Naive thymus-derived CD4-positive, alpha-beta T cell (primary cell): Measurements from ENCODE around the gene INO80B. TPM values are rescaled to one million over a fixed set of nuclear protein-coding genes. Genes with fewer than 3 reads are reported as not detected.
"Not testable (repeated sequence)": the region's sequence is repeated elsewhere in the genome, so short reads cannot be mapped to it uniquely, and the experiment has no call there.

Source experiments
- ATAC-seq: fragments of 150-1000 bp; cut with Tn5 transposase; 2 replicates; pipeline ENCODE4 v1.10.0; 2021; ENCODE audit warnings: mild to moderate bottlenecking, moderate library complexity
- CTCF ChIA-PET: fragments of 350-600 bp; sonication (Branson Sonifier 250); formaldehyde crosslinking; loops from one replicate; lab custom pipeline; 2021; ENCODE audit warnings: antibody characterized with exemption; lab: Charles Lee
- POLR2A ChIA-PET: fragments of 350-600 bp; sonication (Branson Sonifier 250); formaldehyde crosslinking; loops from one replicate; lab custom pipeline; 2021; ENCODE audit warnings: antibody characterized with exemption, inconsistent platforms; lab: Charles Lee
- DNase-seq, 9 donors: peaks; one replicate each; pipeline versions ENCODE4 v3.0.0 to v3.0.0-alpha.2; 2020 to 2022; ENCODE audit warnings: mixed read lengths in 1 of 9
- H3K27ac ChIP-seq: one replicate; pipeline ENCODE4 v1.7.0; 2013; ENCODE audit warnings: mild to moderate bottlenecking, low read depth, low read length, moderate library complexity
- H3K27me3 ChIP-seq, 2 donors: one replicate each; pipeline ENCODE4 v1.7.0; 2013; ENCODE audit warnings: low read length in 2 of 2, mild to moderate bottlenecking in 2 of 2, moderate library complexity in 2 of 2; ENCODE audit not compliant: control insufficient read depth in 2 of 2, insufficient read depth in 2 of 2
- H3K36me3 ChIP-seq, 3 experiments: 1 replicate in 2 of 3; 2 replicates in 1 of 3; pipeline ENCODE4 v1.7.0; 2013; ENCODE audit warnings: low read length in 3 of 3, mild to moderate bottlenecking in 3 of 3, moderate library complexity in 1 of 3; ENCODE audit not compliant: insufficient read depth in 3 of 3, control insufficient read depth in 2 of 3
- H3K4me1 ChIP-seq, 2 donors: one replicate each; pipeline ENCODE4 v1.7.0; 2013; ENCODE audit warnings: low read length in 2 of 2, mild to moderate bottlenecking in 2 of 2, moderate library complexity in 1 of 2; ENCODE audit not compliant: control insufficient read depth in 2 of 2, insufficient read depth in 2 of 2
- H3K4me3 ChIP-seq: 2 replicates; pipeline ENCODE4 v1.7.0; 2013; ENCODE audit warnings: mild to moderate bottlenecking, low read length
- H3K9me3 ChIP-seq, 3 experiments: 1 replicate in 2 of 3; 2 replicates in 1 of 3; pipeline ENCODE4 v1.7.0; 2013; ENCODE audit warnings: low read length in 3 of 3; ENCODE audit not compliant: control insufficient read depth in 2 of 3
- H3K27ac Mint-ChIP-seq, 9 donors: one replicate each; pipeline ENCODE4 v1.8.0; 2020 to 2022; ENCODE audit warnings: mixed read lengths in 9 of 9, mild to moderate bottlenecking in 8 of 9, moderate library complexity in 5 of 9, inconsistent platforms in 2 of 9
- H3K27me3 Mint-ChIP-seq, 5 donors: one replicate each; pipeline ENCODE4 v1.8.0; 2021 to 2022; ENCODE audit warnings: mixed read lengths in 5 of 5, mild to moderate bottlenecking in 1 of 5
- H3K36me3 Mint-ChIP-seq, 5 donors: one replicate each; pipeline ENCODE4 v1.8.0; 2020 to 2022; ENCODE audit warnings: mixed read lengths in 5 of 5, mild to moderate bottlenecking in 3 of 5, inconsistent platforms in 1 of 5
- H3K4me1 Mint-ChIP-seq, 7 donors: one replicate each; pipeline ENCODE4 v1.8.0; 2020 to 2022; ENCODE audit warnings: mixed read lengths in 7 of 7, mild to moderate bottlenecking in 3 of 7, inconsistent platforms in 1 of 7
- H3K4me3 Mint-ChIP-seq, 10 donors: one replicate each; pipeline ENCODE4 v1.8.0; 2020 to 2022; ENCODE audit warnings: mild to moderate bottlenecking in 10 of 10, mixed read lengths in 10 of 10, moderate library complexity in 6 of 10, inconsistent platforms in 2 of 10
- H3K9me3 Mint-ChIP-seq, 11 donors: one replicate each; pipeline ENCODE4 v1.8.0; 2020 to 2022; ENCODE audit warnings: mixed read lengths in 11 of 11, mild to moderate bottlenecking in 4 of 11, inconsistent platforms in 1 of 11, moderate library complexity in 1 of 11
- intact Hi-C, 2 donors: fragments of 100-400 bp; cut with micrococcal nuclease; formaldehyde crosslinking; loops; one replicate each; pipeline ENCODE4 v1.15.1; 2023
- polyA plus RNA-seq, 2 donors: library from polyadenylated mRNA; unstranded; fragments of 300-500 nt; fragmentation: Illumina TruSeq; gene quantifications; one replicate each; pipeline ENCODE4 v1.2.3, GENCODE V29; 2021
- total RNA-seq, 6 experiments: library from RNA in 5 of 6; stranded (reverse) in 5 of 6; gene quantifications; 1 replicate in 5 of 6; 2 replicates in 1 of 6; pipeline ENCODE4 v1.2.3 and lab custom pipeline; 2021 to 2026

Gene INO80B
- total and polyA plus RNA-seq, 7 experiments from 2014 or later = 11.6 to 96.5 (median 44.9) TPM

- peaks cover 0 to 2% (median 0%) of the 10 kb centered on the region in 5 donors for H3K36me3 Mint-ChIP-seq
- H3K27ac Mint-ChIP-seq = peak overlapping the region in 1 of 9 donors; percentile 59
- ATAC-seq (no peak), DNase-seq (no peak)
- H3K9me3 Mint-ChIP-seq = no peaks in the 10 kb centered on the region
- Histone ChIP-seq H3K4me3 (no peak overlapping the region), H3K4me1 (peaks cover 4 to 27% of the 10 kb centered on the region in 2 donors), H3K9me3 (no peaks in the 10 kb centered on the region), H3K27me3 (peaks cover 0 to 4% of the 10 kb centered on the region in 2 donors), H3K36me3 (peaks cover 0 to 4% (median 0%) of the 10 kb centered on the region in 3 experiments), H3K27ac (no peak overlapping the region)
- H3K4me3 Mint-ChIP-seq = no peak overlapping the region
- POLR2A ChIA-PET = interaction anchor here (0.6 to 1.1 kb wide), 2 partner anchors 54 to 66 kb away, joined by 3 to 5 read pairs; partner anchors contain the start of gene MRPL53
- CTCF ChIA-PET = interaction anchor here (1.0 kb wide), 1 partner anchor 236 kb away, joined by 6 read pairs; the partner anchor contains the start of gene SEMA4F
- H3K4me1 Mint-ChIP-seq = peaks cover 20 to 62% (median 49%) of the 10 kb centered on the region in 7 donors
- intact Hi-C loops = no loop called here
- peaks cover 0 to 11% (median 0%) of the 10 kb centered on the region in 5 donors for H3K27me3 Mint-ChIP-seq
Observed at GRCh38 chr2:74418312-74418711, 36.6 kb upstream of the INO80B start.

GRCh38 chr2:74419345-74419744, 35.5 kb upstream of the INO80B start:
- Histone ChIP-seq H3K4me3 (no peak overlapping the region), H3K9me3 (no peaks in the 10 kb centered on the region), H3K27me3 (peaks cover 0 to 2% of the 10 kb centered on the region in 2 donors), H3K4me1 (peaks cover 4 to 25% of the 10 kb centered on the region in 2 donors), H3K27ac (peak overlapping the region; percentile 31), H3K36me3 (peaks cover 0 to 4% (median 0%) of the 10 kb centered on the region in 3 experiments)
- Mint-ChIP-seq H3K27ac (peak overlapping the region in 2 of 9 donors; percentile 96 to 99), H3K36me3 (peaks cover 0 to 6% (median 0%) of the 10 kb centered on the region in 5 donors), H3K9me3 (no peaks in the 10 kb centered on the region), H3K27me3 (peaks cover 0 to 5% (median 0%) of the 10 kb centered on the region in 5 donors), H3K4me1 (peaks cover 20 to 57% (median 40%) of the 10 kb centered on the region in 7 donors), H3K4me3 (no peak overlapping the region)
- CTCF ChIA-PET = no interaction called here
- POLR2A ChIA-PET = interaction anchor here (0.6 to 1.4 kb wide), 4 partner anchors 45 to 243 kb away, joined by 3 to 4 read pairs (median 3); partner anchors contain the start of gene MRPL53
- ATAC-seq = no peak
- no peak for DNase-seq
- intact Hi-C loops = no loop called here

- Histone ChIP-seq H3K9me3 (no peaks in the 10 kb centered on the region), H3K4me1 (peaks cover 4 to 19% of the 10 kb centered on the region in 2 donors), H3K27ac (peak overlapping the region; percentile 97), H3K27me3 (no peaks in the 10 kb centered on the region), H3K4me3 (no peak overlapping the region), H3K36me3 (peaks cover 0 to 7% (median 0%) of the 10 kb centered on the region in 3 experiments)
- H3K27ac Mint-ChIP-seq = peak overlapping the region; percentile 59 to 99 (median 96)
- DNase-seq = peak in 5 of 9 donors; percentile 45 to 61 (median 52)
- H3K27me3 Mint-ChIP-seq = peaks cover 0 to 5% (median 0%) of the 10 kb centered on the region in 5 donors
- no peak for ATAC-seq
- H3K9me3 Mint-ChIP-seq = no peaks in the 10 kb centered on the region
- POLR2A ChIA-PET = interaction anchor here (0.6 to 3.1 kb wide), 8 partner anchors 29 to 427 kb away, joined by 3 to 23 read pairs (median 4); partner anchors contain the start of genes INO80B, MOB1A, MTHFD2 and WBP1
- peaks cover 18 to 57% (median 40%) of the 10 kb centered on the region in 7 donors for H3K4me1 Mint-ChIP-seq
- H3K36me3 Mint-ChIP-seq = peaks cover 0 to 10% (median 0%) of the 10 kb centered on the region in 5 donors
- H3K4me3 Mint-ChIP-seq = peak overlapping the region; percentile 28 to 100 (median 96)
- intact Hi-C loops = loop anchor here in 1 of 2 donors (2.0 to 10.0 kb wide), 2 partner anchors 221 to 1035 kb away; partner anchors contain the start of genes ALMS1 and MTHFD2
- CTCF ChIA-PET = no interaction called here
Observed at GRCh38 chr2:74420006-74420405, 34.9 kb upstream of the INO80B start.

- H3K9me3 Mint-ChIP-seq, H3K9me3 ChIP-seq, H3K27me3 ChIP-seq, ATAC-seq, H3K27me3 Mint-ChIP-seq: not testable (repeated sequence)
- Mint-ChIP-seq H3K4me3 (peak overlapping the region; percentile 90 to 100 (median 98)), H3K27ac (peak overlapping the region; percentile 96 to 100 (median 99)), H3K36me3 (peaks cover 0 to 14% (median 0%) of the 10 kb centered on the region in 5 donors), H3K4me1 (peaks cover 18 to 52% (median 39%) of the 10 kb centered on the region in 7 donors)
- Histone ChIP-seq H3K27ac (peak overlapping the region; percentile 97), H3K4me1 (peaks cover 4 to 19% of the 10 kb centered on the region in 2 donors), H3K4me3 (peak overlapping the region; percentile 96), H3K36me3 (peaks cover 0 to 13% (median 0%) of the 10 kb centered on the region in 3 experiments)
- ChIA-PET CTCF (interaction anchor here (0.6 to 2.3 kb wide), 4 partner anchors 26 to 593 kb away, joined by 3 to 10 read pairs (median 5); partner anchors contain the start of gene MOB1A), POLR2A (interaction anchor here (0.6 to 3.1 kb wide), 9 partner anchors 8 to 493 kb away, joined by 3 to 23 read pairs (median 3); partner anchors contain the start of genes INO80B, MOB1A, MTHFD2 and WBP1)
- intact Hi-C loops = loop anchor here (1.0 to 10.0 kb wide), 13 partner anchors 28 to 1036 kb away; partner anchors contain the start of genes AUP1 (in 2 of the 2), HTRA2 (in 2 of the 2), TPRKB (in 2 of the 2) and TTC31 (in 2 of the 2)
- peak in 4 of 9 donors; percentile 22 to 42 (median 28) for DNase-seq
Observed at GRCh38 chr2:74420443-74421103, 34.3 kb upstream of the INO80B start.

- Histone ChIP-seq H3K27ac (peak within 1 kb of the TSS; percentile 97), H3K4me1 (peaks cover 4 to 19% of the 10 kb centered on the region in 2 donors), H3K27me3 (no peaks in the 10 kb centered on the region), H3K4me3 (peak within 1 kb of the TSS; percentile 96), H3K36me3 (peaks cover 0 to 19% (median 0%) of the 10 kb centered on the region in 3 experiments), H3K9me3 (no peaks in the 10 kb centered on the region)
- no peaks in the 10 kb centered on the region for H3K9me3 Mint-ChIP-seq
- peak within 1 kb of the TSS; percentile 96 to 100 (median 99) for H3K27ac Mint-ChIP-seq
- CTCF ChIA-PET = interaction anchor here (0.6 to 2.3 kb wide), 4 partner anchors 27 to 593 kb away, joined by 3 to 10 read pairs (median 5); partner anchors contain the start of gene MOB1A
- peaks cover 14 to 44% (median 36%) of the 10 kb centered on the region in 7 donors for H3K4me1 Mint-ChIP-seq
- H3K4me3 Mint-ChIP-seq = peak within 1 kb of the TSS; percentile 90 to 100 (median 98)
- POLR2A ChIA-PET = interaction anchor here (0.6 to 3.1 kb wide), 9 partner anchors 9 to 494 kb away, joined by 3 to 23 read pairs (median 4); partner anchors contain the start of genes CCDC142, INO80B, MOB1A and MTHFD2
- peaks cover 0 to 16% (median 0%) of the 10 kb centered on the region in 5 donors for H3K36me3 Mint-ChIP-seq
- intact Hi-C loops = loop anchor here (1.0 to 10.0 kb wide), 13 partner anchors 29 to 1037 kb away; partner anchors contain the start of genes AUP1 (in 2 of the 2), HTRA2 (in 2 of the 2), TPRKB (in 2 of the 2) and TTC31 (in 2 of the 2)
- ATAC-seq (peak; percentile 97), DNase-seq (peak; percentile 86 to 96 (median 95))
- no peaks in the 10 kb centered on the region for H3K27me3 Mint-ChIP-seq
Observed at GRCh38 chr2:74421221-74421870, 33.5 kb upstream of the INO80B start, which contains the start of the genes C2orf81 and WDR54. TSS of gene C2orf81 (minus strand) at chr2:74421619. CDS start at chr2:74421560, 59 bp downstream. TSS of gene WDR54 (plus strand) at chr2:74421730. CDS start at chr2:74422154, 424 bp downstream.
